Endothelial cell of umbilical vein (primary cell): ENCODE data around the gene EIF2D. TPM values are rescaled to one million over a fixed set of nuclear protein-coding genes. Genes with fewer than 3 reads are reported as not detected.

Experiments
- BruUV-seq: library from RNA; stranded (reverse); fragments of 400-500 nt; replicated peaks from 2 replicates; lab custom pipeline; 2021; lab: Mats Ljungman, UMichigan
- CTCF ChIA-PET: fragments of 300-600, 350-600 bp; sonication (Branson Sonifier 250); formaldehyde crosslinking; loops from one replicate; lab custom pipeline; 2021; ENCODE audit warnings: antibody characterized with exemption, inconsistent platforms; lab: Charles Lee
- POLR2A ChIA-PET: fragments of 300-600, 350-600 bp; sonication (Branson Sonifier 250); formaldehyde crosslinking; loops from one replicate; lab custom pipeline; 2021; ENCODE audit warnings: antibody characterized with exemption, inconsistent platforms; lab: Charles Lee
- DNase-seq: peaks from one replicate; pipeline ENCODE4 v3.0.0-alpha.2; 2011; ENCODE audit warnings: low read depth, low spot score
- FAIRE-seq: peaks from 2 replicates; lab custom pipeline; 2011; peaks lifted over from hg19 to GRCh38; lab: Jason Lieb, UNC
- H2AFZ ChIP-seq: 2 replicates; pipeline ENCODE4 v1.6.0; 2012; ENCODE audit warnings: low read depth, low read length, control low read depth, inconsistent platforms
- H3K27ac ChIP-seq: 2 replicates; pipeline ENCODE4 v1.5.1; 2011; ENCODE audit warnings: low read depth, mild to moderate bottlenecking, control low read depth, low read length, moderate library complexity; ENCODE audit not compliant: insufficient read depth
- H3K27me3 ChIP-seq, 2 experiments: 2 replicates each; pipeline versions ENCODE4 v1.6.0 to v1.6.1; 2011; ENCODE audit warnings: low read length in 2 of 2, mixed read lengths in 1 of 2; ENCODE audit not compliant: control insufficient read depth in 2 of 2, insufficient read depth in 2 of 2
- H3K36me3 ChIP-seq, 2 experiments: 2 replicates in 1 of 2; 3 replicates in 1 of 2; pipeline ENCODE4 v1.5.1; 2011; ENCODE audit warnings: low read length in 2 of 2, mild to moderate bottlenecking in 1 of 2, moderate library complexity in 1 of 2; ENCODE audit not compliant: control insufficient read depth in 2 of 2, insufficient read depth in 2 of 2; ENCODE audit errors: extremely low read depth in 1 of 2
- H3K4me1 ChIP-seq: 3 replicates; pipeline ENCODE4 v1.5.1; 2011; ENCODE audit warnings: mild to moderate bottlenecking, low read length; ENCODE audit not compliant: control insufficient read depth, insufficient read depth; ENCODE audit errors: extremely low read depth
- H3K4me2 ChIP-seq: 2 replicates; pipeline ENCODE4 v1.6.1; 2011; ENCODE audit warnings: low read length, control low read depth, mixed read lengths; ENCODE audit not compliant: insufficient read depth
- H3K4me3 ChIP-seq, 3 experiments: fragments of 200-600 bp in 1 of 3; sonication (generic), shearing (Covaris generic) in 1 of 3; replicated peaks in 1 of 3; 2 replicates each; pipeline ENCODE4 v1.5.1; 2011 to 2016; ENCODE audit warnings: control low read depth in 3 of 3, low read length in 3 of 3, mild to moderate bottlenecking in 2 of 3, inconsistent platforms in 1 of 3, low read depth in 1 of 3, moderate library complexity in 1 of 3; ENCODE audit not compliant: insufficient read depth in 1 of 3
- H3K79me2 ChIP-seq: 2 replicates; pipeline ENCODE4 v1.6.0; 2012; ENCODE audit warnings: low read length, inconsistent platforms; ENCODE audit not compliant: control insufficient read depth, insufficient read depth
- H3K9ac ChIP-seq: replicated peaks from 2 replicates; pipeline ENCODE3; 2011; ENCODE audit warnings: low read length, control low read depth; ENCODE audit not compliant: insufficient read depth; ENCODE audit errors: extremely low read depth
- H3K9me1 ChIP-seq: replicated peaks from 3 replicates; pipeline ENCODE4 v1.6.0; 2011; ENCODE audit warnings: mild to moderate bottlenecking, low read length; ENCODE audit not compliant: control insufficient read depth, insufficient read depth; ENCODE audit errors: extremely low read depth
- H3K9me3 ChIP-seq: replicated peaks from 2 replicates; pipeline ENCODE4 v1.5.1; 2012; ENCODE audit warnings: low read length, inconsistent platforms; ENCODE audit not compliant: control insufficient read depth, insufficient read depth
- H4K20me1 ChIP-seq: replicated peaks from 2 replicates; pipeline ENCODE3; 2011; ENCODE audit warnings: mild to moderate bottlenecking, low read length; ENCODE audit not compliant: control insufficient read depth, insufficient read depth; ENCODE audit errors: extremely low read depth
- CTCF ChIP-seq, 2 donors: IDR thresholded peaks; 1 replicate in 1 of 2; 2 replicates in 1 of 2; pipeline ENCODE4 v1.5.1; 2011; ENCODE audit warnings: low read length in 2 of 2, mild to moderate bottlenecking in 2 of 2, moderate library complexity in 2 of 2, control low read depth in 1 of 2, inconsistent platforms in 1 of 2, low read depth in 1 of 2; ENCODE audit not compliant: insufficient read depth in 1 of 2; ENCODE audit errors: extremely low read depth in 1 of 2
- EZH2 ChIP-seq: IDR thresholded peaks from 2 replicates; pipeline ENCODE4 v1.6.1; 2012; ENCODE audit warnings: borderline replicate concordance, low read depth, mild to moderate bottlenecking, moderate library complexity, low read length, inconsistent platforms; ENCODE audit not compliant: severe bottlenecking
- FOS ChIP-seq: IDR thresholded peaks from 2 replicates; pipeline ENCODE4 v1.6.1; 2011; ENCODE audit warnings: mild to moderate bottlenecking, low read length, moderate library complexity, borderline replicate concordance; ENCODE audit not compliant: insufficient read depth
- GATA2 ChIP-seq: IDR thresholded peaks from 2 replicates; pipeline ENCODE4 v1.7.0; 2011; ENCODE audit warnings: low read depth, mild to moderate bottlenecking, moderate library complexity, mixed read lengths, low read length; ENCODE audit not compliant: insufficient read length, insufficient read depth
- JUN ChIP-seq: IDR thresholded peaks from 2 replicates; pipeline ENCODE4 v1.6.1; 2011; ENCODE audit warnings: borderline replicate concordance, low read depth; ENCODE audit not compliant: insufficient read length, insufficient read depth
- MYC ChIP-seq: IDR thresholded peaks from one replicate; pipeline ENCODE4 v1.6.1; 2011; ENCODE audit warnings: mild to moderate bottlenecking, low read depth, low read length
- POLR2A ChIP-seq: IDR thresholded peaks from 2 replicates; pipeline ENCODE4 v1.6.1; 2012; ENCODE audit warnings: low read depth, mild to moderate bottlenecking, control low read depth, low read length
- POLR2AphosphoS5 ChIP-seq: IDR thresholded peaks from 2 replicates; pipeline ENCODE4 v1.6.1; 2012; ENCODE audit warnings: low read depth, mild to moderate bottlenecking, control low read depth, low read length, moderate library complexity; ENCODE audit not compliant: insufficient read depth
- dilution Hi-C: fragments of 300-500 bp; cut with MboI; formaldehyde crosslinking; loops from one replicate; pipeline ENCODE4 v1.15.0; 2019; ENCODE audit warnings: low sequenced_read_pairs; ENCODE audit not compliant: extremely low pct_ligation_motif_present
- intact Hi-C: fragments of 100-400 bp; cut with micrococcal nuclease; formaldehyde crosslinking; loops from one replicate; pipeline ENCODE4 v1.10.0; 2022
- polyA plus RNA-seq, 4 experiments: library from polyadenylated mRNA; depleted of rRNA in 3 of 4; stranded (reverse) in 3 of 4; unstranded in 1 of 4; fragments of >200 nt; gene quantifications; 2 replicates each; pipeline versions ENCODE4 v1.2.1 to v1.2.3, GENCODE V29; 2011 to 2012; ENCODE audit warnings: missing spikeins in 1 of 4
- total RNA-seq: library from RNA; stranded (reverse); gene quantifications from 2 replicates; pipeline ENCODE4 v1.2.3, GENCODE V29; 2021
- TF ChIP-seq, protein P1 (sequence below): IDR thresholded peaks from 2 replicates; pipeline ENCODE4 v1.6.1; 2011; ENCODE audit not compliant: insufficient read depth, insufficient read length

EIF2D gene
- total and polyA plus RNA-seq, 2 donors (not counting 3 experiments of a cell fraction or from before 2014, with no cell fraction given) = 48.0 to 54.1 TPM

DNA sequence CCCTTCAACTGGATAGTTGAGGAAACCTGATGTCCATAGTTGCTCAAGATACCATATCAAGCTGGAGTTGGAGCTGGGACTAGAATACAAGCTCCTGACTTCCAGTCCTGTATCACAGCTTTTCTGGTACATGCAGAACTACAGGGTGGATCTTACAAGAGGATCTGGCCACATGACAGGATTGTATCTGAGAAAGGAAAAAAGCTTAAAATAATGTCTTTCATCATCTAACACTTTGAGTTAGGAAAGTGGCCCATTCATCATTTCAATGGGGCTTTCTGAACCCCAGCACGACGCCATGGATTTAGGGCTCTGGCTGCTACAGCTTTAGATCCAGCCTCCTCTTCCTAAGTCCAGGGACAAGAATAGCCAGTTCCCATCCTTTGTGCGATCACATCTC lies 58.1 kb downstream of the EIF2D start:
- TF ChIP-seq CTCF (IDR thresholded peaks at IDR 0.05; ENCODE audit: extremely low read depth in 1 of 2, insufficient read depth in 1 of 2, low read depth in 1 of 2, low read length in 2 of 2) (no peak), GATA2 (no peak), POLR2AphosphoS5 (no peak), POLR2A (no peak), FOS (no peak), JUN (no peak), MYC (no peak), EZH2 (no peak)
- TF ChIP-seq, protein P1, sequence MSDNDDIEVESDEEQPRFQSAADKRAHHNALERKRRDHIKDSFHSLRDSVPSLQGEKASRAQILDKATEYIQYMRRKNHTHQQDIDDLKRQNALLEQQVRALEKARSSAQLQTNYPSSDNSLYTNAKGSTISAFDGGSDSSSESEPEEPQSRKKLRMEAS = no peak
- Histone ChIP-seq H3K9me1 (no peaks in the 10 kb centered on the region), H3K9ac (no peak overlapping the region), H4K20me1 (no peaks in the 10 kb centered on the region), H3K9me3 (no peaks in the 10 kb centered on the region), H3K4me2 (no peak overlapping the region), H3K27ac (no peak overlapping the region), H3K79me2 (no peaks in the 10 kb centered on the region), H3K4me1 (peaks cover 6% of the 10 kb centered on the region), H3K36me3 (no peaks in the 10 kb centered on the region), H3K4me3 (no peak overlapping the region), H3K27me3 (peaks cover 42 to 45% of the 10 kb centered on the region in 2 experiments), H2AFZ (no peak overlapping the region)
- intact Hi-C loops (no loop called here), dilution Hi-C loops (no loop called here)
- CTCF ChIA-PET = interaction anchor here (1.0 to 4.9 kb wide), 3 partner anchors 9 to 29 kb away, joined by 3 to 57 read pairs (median 7); no protein-coding TSS in a partner anchor
- no TSS peak for BruUV-seq
- no peak for FAIRE-seq
- POLR2A ChIA-PET = no interaction called here
- DNase-seq = no peak
